Endodermal cell (in vitro differentiated cells): ENCODE data around the gene ZWINT. TPM values are rescaled to one million over a fixed set of nuclear protein-coding genes. Genes with fewer than 3 reads are reported as not detected.

Source experiments
- DNase-seq: peaks from one replicate; pipeline ENCODE4 v3.0.0-alpha.2; 2017
- H3K27ac ChIP-seq: 2 replicates; pipeline ENCODE4 v1.5.1; 2013; ENCODE audit warnings: mild to moderate bottlenecking, low read depth, low read length, moderate library complexity
- H3K27me3 ChIP-seq: 2 replicates; pipeline ENCODE4 v1.6.1; 2013; ENCODE audit warnings: mild to moderate bottlenecking, low read length, moderate library complexity; ENCODE audit not compliant: insufficient read depth, control insufficient read depth, poor library complexity, severe bottlenecking
- H3K36me3 ChIP-seq: 2 replicates; pipeline ENCODE4 v1.7.0; 2013; ENCODE audit warnings: mild to moderate bottlenecking, low read length, moderate library complexity; ENCODE audit not compliant: control insufficient read depth, insufficient read depth
- H3K4me1 ChIP-seq: one replicate; pipeline ENCODE4 v1.7.0; 2013; ENCODE audit warnings: low read length; ENCODE audit not compliant: control insufficient read depth, insufficient read depth
- H3K4me3 ChIP-seq: 2 replicates; pipeline ENCODE4 v1.5.1; 2013; ENCODE audit warnings: mild to moderate bottlenecking, low read length, moderate library complexity
- H3K9ac ChIP-seq: 2 replicates; pipeline ENCODE4 v1.6.1; 2013; ENCODE audit warnings: mild to moderate bottlenecking, low read length, moderate library complexity; ENCODE audit not compliant: poor library complexity, severe bottlenecking; ENCODE audit errors: extremely low read depth
- H3K9me3 ChIP-seq: 2 replicates; pipeline ENCODE4 v1.6.1; 2013; ENCODE audit warnings: mild to moderate bottlenecking, low read length, moderate library complexity; ENCODE audit not compliant: control insufficient read depth
- H3K27ac Mint-ChIP-seq: 2 replicates; pipeline ENCODE4 v1.8.0; 2020; ENCODE audit warnings: mixed read lengths
- H3K27me3 Mint-ChIP-seq: 2 replicates; pipeline ENCODE4 v1.8.0; 2021; ENCODE audit warnings: mild to moderate bottlenecking, mixed read lengths; ENCODE audit not compliant: insufficient read depth
- H3K36me3 Mint-ChIP-seq: 2 replicates; pipeline ENCODE4 v1.8.0; 2020; ENCODE audit warnings: low read depth, mixed read lengths
- H3K4me1 Mint-ChIP-seq: 2 replicates; pipeline ENCODE4 v1.8.0; 2020; ENCODE audit warnings: mixed read lengths
- H3K4me3 Mint-ChIP-seq: 2 replicates; pipeline ENCODE4 v1.8.0; 2020; ENCODE audit warnings: mild to moderate bottlenecking, moderate library complexity, mixed read lengths
- H3K9me3 Mint-ChIP-seq: 2 replicates; pipeline ENCODE4 v1.8.0; 2020; ENCODE audit warnings: mild to moderate bottlenecking, mixed read lengths
- CTCF ChIP-seq: fragments of 200-600 bp; sonication (generic); conservative IDR thresholded peaks from 2 replicates; pipeline ENCODE4 v1.5.0; 2021; ENCODE audit warnings: antibody characterized with exemption, mild to moderate bottlenecking
- WGBS, 2 experiments: methylation state at CpG; one replicate each; pipeline versions ENCODE4 v1.1.5 to v1.1.7; 2013; ENCODE audit warnings: missing lambda C conversion rate in 2 of 2, mixed read lengths in 1 of 2; ENCODE audit not compliant: insufficient coverage in 1 of 2, insufficient read length in 1 of 2; 5-methylcytosine and 5-hydroxymethylcytosine counted together
- total RNA-seq, 2 donors: library from RNA; stranded (reverse); fragmentation: NEBNext Ultra II Directional in 1 of 2; extraction: Animal tissue kit (Norgen Biotek cat#: 25700) in 1 of 2; gene quantifications; 2 replicates in 1 of 2; 3 replicates in 1 of 2; pipeline ENCODE4 v1.2.1, GENCODE V29; 2021

The ZWINT gene
- total RNA-seq, 2 donors from 2014 or later: 62.0 to 83.5 TPM

GRCh38 chr10:56348101-56348500 is 13.0 kb downstream of the ZWINT start:
- Mint-ChIP-seq H3K27ac (no peak overlapping the region), H3K4me3 (no peak overlapping the region), H3K4me1 (no peaks in the 10 kb centered on the region), H3K9me3 (no peaks in the 10 kb centered on the region), H3K27me3 (no peaks in the 10 kb centered on the region), H3K36me3 (peaks cover 2% of the 10 kb centered on the region)
- 92 to 100% methylated on average over 1 to 2 of the region's 3 CpGs for WGBS, 2 experiments
- no peaks in the 10 kb centered on the region for H3K9me3 ChIP-seq
- H3K36me3 ChIP-seq: no peaks in the 10 kb centered on the region
- H3K4me3 ChIP-seq: no peak overlapping the region
- no peak for DNase-seq
- no peak overlapping the region for H3K9ac ChIP-seq
- TF ChIP-seq CTCF: no peak
- H3K27ac ChIP-seq: no peak overlapping the region
- H3K27me3 ChIP-seq: no peaks in the 10 kb centered on the region
- H3K4me1 ChIP-seq: no peaks in the 10 kb centered on the region

GRCh38 chr10:56346845-56347415 is 14.1 kb downstream of the ZWINT start:
- no peak for DNase-seq
- H3K27me3 Mint-ChIP-seq: no peaks in the 10 kb centered on the region
- TF ChIP-seq CTCF: no peak

GRCh38 chr10:56341612-56342011 is 19.4 kb downstream of the ZWINT start:
- H3K9me3 Mint-ChIP-seq: peaks cover 5% of the 10 kb centered on the region
- 67% methylated on average over 1 of the region's 1 CpG; no CpG with 5 or more reads in 1 of the 2 experiments for WGBS, 2 experiments

More at GRCh38 chr10:56346845-56347415, 14.1 kb downstream of the ZWINT start:
- Histone ChIP-seq H3K4me3 (no peak overlapping the region), H3K9ac (no peak overlapping the region), H3K4me1 (no peaks in the 10 kb centered on the region), H3K27ac (no peak overlapping the region), H3K27me3 (no peaks in the 10 kb centered on the region), H3K9me3 (no peaks in the 10 kb centered on the region), H3K36me3 (no peaks in the 10 kb centered on the region)
- H3K9me3 Mint-ChIP-seq: no peaks in the 10 kb centered on the region
- H3K36me3 Mint-ChIP-seq: no peaks in the 10 kb centered on the region
- no peaks in the 10 kb centered on the region for H3K4me1 Mint-ChIP-seq
- H3K4me3 Mint-ChIP-seq: no peak overlapping the region
- H3K27ac Mint-ChIP-seq: no peak overlapping the region

More at GRCh38 chr10:56341612-56342011, 19.4 kb downstream of the ZWINT start:
- no peak for TF ChIP-seq CTCF
- Mint-ChIP-seq H3K27ac (no peak overlapping the region), H3K36me3 (no peaks in the 10 kb centered on the region), H3K4me1 (no peaks in the 10 kb centered on the region), H3K27me3 (no peaks in the 10 kb centered on the region), H3K4me3 (no peak overlapping the region)
- Histone ChIP-seq H3K27me3 (no peaks in the 10 kb centered on the region), H3K9me3 (peaks cover 11% of the 10 kb centered on the region), H3K27ac (no peak overlapping the region), H3K36me3 (no peaks in the 10 kb centered on the region), H3K4me3 (no peak overlapping the region), H3K4me1 (no peaks in the 10 kb centered on the region), H3K9ac (no peak overlapping the region)
- no peak for DNase-seq
